AML-193 (cell line): ENCODE measurements around the gene ABLIM2.

ENCODE experiments used
- DNase-seq, 2 experiments: peaks; one replicate each; lab custom pipeline; 2025; lab: John Stamatoyannopoulos, UW

ABLIM2 gene

DNA sequence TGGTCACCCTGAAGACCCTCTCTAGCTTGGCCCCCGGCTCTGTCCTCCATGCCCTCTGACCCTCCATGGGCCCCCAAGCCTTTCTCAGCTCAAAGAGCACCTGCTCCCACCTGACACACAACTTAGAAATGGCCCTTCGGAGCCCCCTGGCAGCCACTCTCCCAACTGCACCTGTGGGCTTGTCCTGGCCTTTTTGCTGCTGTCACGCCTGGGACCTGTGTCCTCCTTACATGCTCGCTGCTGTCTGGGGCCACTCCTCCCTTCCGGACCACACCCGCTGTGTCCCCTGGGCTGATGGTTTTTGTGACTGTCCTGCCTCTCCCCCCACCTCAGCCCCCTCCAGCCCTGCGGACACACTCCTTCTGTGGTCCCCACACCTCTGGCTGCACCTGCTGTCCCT lies 112.7 kb downstream of the ABLIM2 start:
- no peak for DNase-seq

DNA sequence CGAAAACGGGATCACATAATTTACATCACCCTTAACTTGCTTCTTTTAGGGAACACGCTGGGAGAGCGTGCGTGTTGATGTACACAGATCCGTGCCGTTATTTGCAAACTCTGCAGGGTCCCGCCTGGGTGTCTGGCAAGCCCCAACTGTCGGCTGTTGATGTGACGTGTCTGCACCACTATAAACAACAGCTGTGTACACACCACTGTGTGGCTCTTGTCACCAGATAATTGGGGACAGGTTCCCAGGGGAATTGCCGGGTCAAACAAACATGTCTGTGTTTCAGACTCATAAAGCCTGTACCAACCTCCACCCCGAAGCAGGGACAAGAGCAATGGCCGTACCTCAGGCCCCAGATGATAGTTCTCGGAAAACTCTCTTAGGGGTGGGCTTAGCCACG lies 113.9 kb downstream of the ABLIM2 start:
- no peak for DNase-seq

GRCh38 chr4:8044244-8044643 lies 114.4 kb downstream of the ABLIM2 start:
- no peak for DNase-seq

DNA sequence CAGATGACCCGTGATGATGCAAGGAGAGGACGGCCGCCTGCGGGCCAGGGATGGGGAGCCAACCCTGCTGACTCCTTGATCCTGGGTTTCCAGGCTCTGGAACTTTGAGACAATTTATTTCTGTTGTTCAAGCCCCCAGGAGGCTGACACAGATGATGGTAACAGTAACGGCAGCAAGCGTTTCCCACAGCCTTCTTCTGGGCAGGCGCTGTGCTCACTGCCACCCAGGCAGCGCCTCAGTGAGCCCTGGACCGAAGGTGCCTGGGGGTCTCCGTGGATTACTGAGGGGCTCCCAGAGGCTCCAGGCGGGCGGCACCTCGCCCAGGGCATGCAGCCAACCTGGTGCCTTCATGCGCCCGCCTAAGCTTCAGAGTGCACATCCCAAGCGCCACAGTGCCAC lies 115.0 kb downstream of the ABLIM2 start:
- DNase-seq = no peak

DNA sequence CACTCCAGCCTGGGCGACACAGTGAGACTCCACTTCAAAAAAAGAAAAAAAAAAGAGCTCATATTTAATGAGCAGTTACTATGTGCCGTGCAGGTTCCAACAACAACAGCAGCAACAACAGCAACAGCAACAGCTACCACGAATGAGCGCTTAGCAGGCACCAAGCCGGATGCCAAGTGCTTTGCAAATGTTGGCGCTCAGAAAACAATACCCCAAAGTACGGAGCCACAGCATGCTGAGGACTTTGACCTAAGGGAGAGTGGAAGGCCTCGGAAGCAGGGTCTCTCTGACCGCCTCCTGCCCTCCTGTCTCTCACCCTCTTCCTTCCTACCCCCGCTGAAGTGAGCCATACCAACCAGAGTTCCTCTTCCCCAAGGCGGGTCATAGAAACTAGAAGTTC lies 116.7 kb downstream of the ABLIM2 start:
- DNase-seq = no peak

DNA sequence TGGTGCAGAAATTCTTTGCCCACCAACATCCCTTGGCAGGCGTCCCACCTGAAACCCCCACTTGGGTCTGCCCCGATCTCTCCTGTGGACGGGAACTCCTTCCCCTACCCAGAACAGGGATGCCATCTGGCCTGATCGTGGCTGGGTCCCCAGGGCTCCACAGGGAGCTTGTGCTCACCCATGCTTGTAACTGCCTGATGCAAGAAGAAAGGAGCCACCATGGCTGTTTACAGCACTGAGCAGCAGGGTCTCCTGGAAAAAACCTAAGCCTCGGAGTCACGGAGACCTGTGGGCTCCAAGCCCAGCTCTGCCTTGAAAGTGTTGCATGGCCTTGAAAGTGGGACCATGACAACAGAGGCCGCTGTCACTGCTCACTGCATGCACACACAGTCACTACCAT lies 117.4 kb downstream of the ABLIM2 start:
- no peak for DNase-seq

- DNase-seq = no peak
Observed at GRCh38 chr4:8040607-8041006, 118.0 kb downstream of the ABLIM2 start.

- no peak for DNase-seq
Observed at GRCh38 chr4:8039853-8040252, 118.8 kb downstream of the ABLIM2 start.

GRCh38 chr4:8039290-8039689 lies 119.3 kb downstream of the ABLIM2 start:
- no peak for DNase-seq

DNA sequence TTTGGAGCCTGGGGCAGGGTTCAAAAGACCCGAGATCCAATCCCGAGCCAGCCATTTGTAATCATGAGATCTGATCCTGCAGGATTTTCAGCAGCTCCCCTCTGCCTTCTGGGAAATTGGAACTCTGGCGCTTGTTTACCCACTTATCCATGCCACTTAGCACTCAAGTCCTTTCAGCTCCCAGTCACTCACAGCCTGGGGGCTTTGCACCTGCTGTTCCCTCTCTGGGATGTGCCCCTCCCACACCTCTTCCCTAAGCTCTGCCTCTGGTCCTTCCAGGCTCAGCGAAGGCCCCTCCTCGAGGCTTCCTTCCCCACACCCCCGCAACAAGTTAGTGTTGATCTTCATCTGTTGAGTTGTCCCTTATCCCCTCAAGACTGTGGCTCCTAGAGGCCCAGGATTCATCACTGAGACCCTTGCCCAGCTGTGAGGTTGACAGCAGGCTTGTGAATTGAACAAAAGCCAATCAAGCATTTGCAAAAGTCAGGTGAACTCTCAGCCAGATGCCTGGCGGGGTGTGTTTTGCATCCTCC lies 119.8 kb downstream of the ABLIM2 start:
- no peak for DNase-seq

- DNase-seq = no peak
Observed at GRCh38 chr4:8038083-8038482, 120.5 kb downstream of the ABLIM2 start.

- DNase-seq = no peak
Observed at GRCh38 chr4:8037150-8037769, 121.4 kb downstream of the ABLIM2 start.

- peak in 1 of 2 experiments; percentile 2 for DNase-seq
Observed at GRCh38 chr4:8035371-8035780, 123.2 kb downstream of the ABLIM2 start.

GRCh38 chr4:8033829-8034528 lies 124.6 kb downstream of the ABLIM2 start:
- DNase-seq = no peak

- no peak for DNase-seq
Observed at GRCh38 chr4:8033067-8033755, 125.4 kb downstream of the ABLIM2 start.

- no peak for DNase-seq
Observed at GRCh38 chr4:8032381-8032780, 126.2 kb downstream of the ABLIM2 start.

- DNase-seq = no peak
Observed at GRCh38 chr4:8030121-8030781, 128.4 kb downstream of the ABLIM2 start.

DNA sequence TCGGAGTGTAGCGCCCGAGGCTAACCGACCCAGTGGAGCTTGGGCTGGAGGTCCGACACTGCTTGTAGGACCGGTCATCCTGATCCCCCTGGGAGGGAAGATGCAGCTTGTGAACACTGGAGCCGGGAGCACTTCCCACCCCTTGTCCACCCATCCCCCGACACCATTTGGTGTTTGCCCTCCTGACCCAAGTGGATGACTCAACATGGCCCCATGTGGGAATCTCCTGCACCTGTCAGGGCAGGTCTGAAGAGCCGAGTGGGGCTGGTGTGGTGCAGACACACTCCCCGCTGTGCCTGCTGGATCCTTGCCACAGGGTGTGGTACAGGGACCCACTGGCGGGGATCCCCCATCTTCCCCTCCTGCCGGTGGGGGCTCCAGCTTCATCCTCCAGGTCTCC lies 128.9 kb downstream of the ABLIM2 start:
- no peak for DNase-seq

DNA sequence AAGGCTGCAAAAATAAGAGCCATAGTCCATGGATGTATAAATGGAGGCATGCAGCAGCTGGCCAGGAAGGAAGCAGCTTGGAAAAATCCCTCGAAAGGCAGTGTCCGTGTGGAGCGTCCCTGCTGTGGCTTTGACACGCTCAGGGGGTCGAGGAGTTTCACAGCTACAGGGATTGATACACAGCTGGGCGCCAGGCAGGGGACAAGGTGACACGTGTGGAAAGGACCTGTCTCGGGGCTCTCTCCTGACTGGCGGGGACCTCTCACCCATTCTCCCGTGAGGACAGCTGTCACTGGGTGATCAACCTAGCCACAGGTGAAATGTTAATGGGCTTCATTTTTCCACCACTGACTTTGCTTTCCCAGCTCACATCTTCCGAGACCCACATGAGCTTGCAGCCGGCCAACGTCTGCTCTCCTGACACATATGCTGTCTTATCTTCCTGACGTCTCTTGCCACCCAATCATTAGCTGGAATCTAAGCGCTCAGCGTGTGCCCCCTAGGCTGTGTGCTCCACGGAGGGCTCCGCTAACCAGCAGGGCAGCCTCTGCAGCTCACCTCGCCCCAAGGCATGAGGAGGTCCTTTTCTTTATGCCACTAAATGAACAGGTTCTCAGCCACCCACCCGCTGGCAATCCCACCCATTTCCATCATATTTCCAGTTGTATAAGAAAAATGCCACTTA lies 129.6 kb downstream of the ABLIM2 start:
- DNase-seq = no peak

DNA sequence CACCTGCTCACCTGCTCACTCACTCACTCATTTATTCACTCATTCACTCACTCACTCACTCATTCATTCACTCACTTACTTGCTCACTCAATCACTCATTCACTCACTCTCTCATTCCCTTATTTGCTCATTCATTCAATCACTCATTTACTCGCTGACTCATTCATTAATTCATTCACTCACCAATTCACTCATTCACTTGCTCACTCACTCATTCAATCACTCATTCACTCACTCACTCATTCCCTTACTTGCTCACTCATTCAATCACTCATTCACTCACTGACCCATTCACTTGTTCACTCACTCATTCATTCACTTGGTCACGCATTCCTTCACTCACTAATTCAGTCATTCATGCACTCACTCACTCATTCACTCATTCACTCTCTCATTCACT lies 130.2 kb downstream of the ABLIM2 start:
- no peak for DNase-seq

DNA sequence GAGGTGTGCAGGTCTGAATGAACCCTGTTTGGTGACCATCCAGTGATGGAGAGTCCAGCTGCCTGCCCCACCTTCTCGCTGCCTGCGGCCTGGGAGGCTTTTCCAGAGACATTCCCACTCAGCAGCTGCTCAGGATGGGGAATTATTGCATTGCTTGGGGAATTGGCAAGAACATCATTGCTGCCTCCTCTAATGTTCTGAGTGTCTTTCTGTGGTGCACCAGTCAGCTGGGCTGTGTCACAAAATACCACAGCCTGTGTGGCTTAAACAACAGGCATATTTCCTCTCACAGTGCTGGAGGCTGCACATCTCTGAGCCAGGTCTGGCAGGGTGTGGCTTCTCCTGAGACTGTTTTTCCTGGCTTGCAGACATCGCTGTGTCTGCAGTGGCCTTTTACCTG lies 132.2 kb downstream of the ABLIM2 start:
- no peak for DNase-seq

DNA sequence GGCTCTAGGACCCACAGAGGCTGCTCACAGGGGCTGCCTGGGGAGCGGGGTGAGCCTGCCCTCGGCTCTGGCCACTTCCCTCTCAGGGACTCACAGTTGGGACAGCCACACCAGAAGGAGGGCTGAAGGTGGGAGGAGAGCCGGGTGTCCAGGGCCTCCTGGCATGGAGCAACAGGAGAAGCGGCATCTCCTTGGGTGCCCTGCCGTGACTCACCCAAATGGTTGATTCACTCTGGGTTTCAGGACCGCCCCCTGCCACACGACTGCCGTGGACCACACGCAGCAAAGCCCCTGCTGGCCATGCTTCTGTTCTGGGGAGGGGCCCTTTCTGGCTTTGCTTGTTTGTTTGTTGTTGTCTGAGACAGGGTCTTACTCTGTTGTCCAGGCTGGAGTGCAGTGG lies 132.9 kb downstream of the ABLIM2 start:
- DNase-seq = no peak
